Stimulated activated CD8-positive, alpha-beta memory T cell treated with anti-CD3 and anti-CD28 coated beads, Interleukin-4, amount 100 ng/mL, for 48 hours (primary cell): Measurements from ENCODE around the gene PPFIA4.

ENCODE experiments used
- DNase-seq: peaks from one replicate; pipeline ENCODE4 v3.0.0-alpha.2; 2020

PPFIA4 gene

DNA sequence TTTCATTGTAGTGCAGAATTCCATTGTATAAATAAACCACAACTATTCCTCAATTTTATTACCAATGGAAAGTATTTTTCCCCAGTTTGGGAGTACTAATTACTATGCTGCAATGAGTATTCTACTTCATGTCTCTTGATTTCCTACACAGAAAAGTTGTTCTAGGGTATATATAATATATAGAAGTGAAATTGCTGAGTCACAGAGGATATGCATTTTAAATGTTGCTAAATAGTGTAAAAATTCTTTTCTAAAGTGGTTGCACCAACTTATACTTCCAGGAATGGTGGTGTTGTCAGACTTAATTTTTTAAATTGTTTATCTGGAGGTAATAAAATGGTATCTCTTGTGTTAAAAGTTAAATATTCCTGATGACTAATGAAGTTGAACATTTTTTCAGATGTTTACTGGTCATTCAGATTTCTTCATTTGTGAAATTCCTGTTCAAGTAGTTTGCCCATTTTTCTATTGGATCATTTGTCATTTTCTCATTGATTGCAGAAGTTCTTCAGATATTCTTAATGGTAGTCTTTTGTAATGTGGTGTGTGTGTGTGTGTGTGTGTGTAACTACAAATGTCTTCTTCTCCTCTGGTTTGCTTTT lies 78.6 kb downstream of the PPFIA4 start:
- no peak for DNase-seq

DNA sequence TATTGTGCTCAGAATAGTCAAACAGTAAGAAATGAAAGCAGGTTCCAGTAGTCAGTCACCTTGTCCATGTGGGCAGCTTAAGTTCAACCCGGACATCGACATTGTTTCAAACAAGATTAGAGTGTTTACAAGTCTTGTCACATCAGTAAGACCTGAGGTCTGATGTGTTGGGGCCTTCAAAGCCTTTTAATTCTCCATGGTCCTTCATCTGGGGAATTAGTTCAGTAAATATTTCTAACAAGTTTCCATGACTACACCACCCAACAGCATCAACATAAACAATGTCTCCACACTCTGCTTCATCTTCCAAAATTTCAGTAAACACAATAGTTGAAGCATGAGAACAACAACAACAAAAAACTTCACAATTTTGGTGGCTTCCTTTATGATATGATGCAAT lies 86.2 kb downstream of the PPFIA4 start:
- no peak for DNase-seq

DNA sequence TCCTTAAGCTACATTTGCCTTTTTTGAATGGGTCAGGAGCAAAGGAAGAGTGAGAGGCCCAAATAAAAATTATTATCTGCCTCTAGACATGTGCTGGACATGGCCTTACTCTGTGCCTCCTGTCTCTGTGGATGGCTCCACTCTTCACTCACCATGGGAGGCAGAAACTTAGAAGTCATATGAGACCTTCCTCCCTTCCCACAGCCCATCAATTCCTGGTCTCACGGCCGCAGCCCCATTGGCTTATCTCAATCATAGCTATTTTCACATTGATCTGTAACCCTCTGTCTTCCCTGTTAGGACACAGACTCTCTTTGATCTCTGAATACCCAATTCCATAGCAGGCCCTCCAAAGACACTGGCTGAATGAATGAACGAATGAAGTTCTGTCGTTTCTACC lies 87.0 kb downstream of the PPFIA4 start:
- DNase-seq: no peak

DNA sequence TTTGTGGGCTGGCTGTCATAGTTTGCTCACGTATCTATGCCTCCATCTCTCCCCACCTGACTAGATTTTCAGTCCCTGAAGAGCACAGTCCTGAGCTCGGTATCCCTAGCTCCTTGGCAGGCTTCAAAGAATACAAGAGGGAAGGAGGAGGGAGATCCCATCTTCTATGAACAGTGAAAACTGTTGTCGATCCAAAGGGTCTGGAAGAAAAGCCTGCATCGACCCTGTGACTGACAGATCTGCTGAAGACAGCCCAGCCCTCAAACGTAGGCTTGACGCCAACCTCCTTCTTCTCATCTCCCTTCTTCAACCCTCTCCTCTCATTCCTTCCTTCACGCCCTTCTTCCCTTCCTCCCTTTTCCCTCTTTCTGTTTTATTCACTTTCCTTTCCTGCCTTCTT lies 87.9 kb downstream of the PPFIA4 start:
- no peak for DNase-seq

DNA sequence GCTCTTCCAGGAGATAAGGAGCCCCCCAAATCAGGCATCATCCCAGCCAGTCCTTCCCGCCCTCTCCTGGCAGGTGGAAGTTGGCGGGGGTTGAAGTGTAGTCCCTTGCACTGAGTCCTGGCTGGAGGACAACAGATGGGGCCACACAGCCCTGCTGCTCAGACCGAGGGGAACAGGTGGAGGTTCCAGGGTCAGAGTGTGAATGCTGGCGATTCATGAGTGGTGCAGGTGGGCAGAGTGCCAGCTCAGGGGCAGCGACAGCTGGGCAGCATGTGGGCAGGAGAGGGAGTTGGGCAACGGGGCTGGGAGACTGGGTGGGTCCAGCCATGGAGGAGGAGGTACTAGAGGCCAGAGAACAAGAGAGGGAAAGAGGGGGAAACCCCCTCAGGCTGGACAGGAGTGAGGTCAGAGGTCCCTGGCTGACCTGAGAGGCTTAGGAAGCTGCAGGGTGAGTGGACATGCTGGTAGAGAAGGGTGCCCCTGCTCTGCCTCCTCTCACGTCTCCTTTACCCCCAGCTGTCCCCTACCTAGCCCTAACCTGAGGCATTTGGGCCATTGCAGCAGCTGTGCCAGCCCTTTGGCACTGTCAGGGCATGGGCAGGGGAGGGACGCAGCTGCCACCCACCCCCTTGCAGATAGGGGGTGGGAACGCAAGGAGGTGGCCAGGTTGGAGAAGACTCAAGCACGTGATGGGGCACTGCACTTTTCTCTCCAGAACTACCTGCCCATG lies 90.0 kb downstream of the PPFIA4 start:
- no peak for DNase-seq

DNA sequence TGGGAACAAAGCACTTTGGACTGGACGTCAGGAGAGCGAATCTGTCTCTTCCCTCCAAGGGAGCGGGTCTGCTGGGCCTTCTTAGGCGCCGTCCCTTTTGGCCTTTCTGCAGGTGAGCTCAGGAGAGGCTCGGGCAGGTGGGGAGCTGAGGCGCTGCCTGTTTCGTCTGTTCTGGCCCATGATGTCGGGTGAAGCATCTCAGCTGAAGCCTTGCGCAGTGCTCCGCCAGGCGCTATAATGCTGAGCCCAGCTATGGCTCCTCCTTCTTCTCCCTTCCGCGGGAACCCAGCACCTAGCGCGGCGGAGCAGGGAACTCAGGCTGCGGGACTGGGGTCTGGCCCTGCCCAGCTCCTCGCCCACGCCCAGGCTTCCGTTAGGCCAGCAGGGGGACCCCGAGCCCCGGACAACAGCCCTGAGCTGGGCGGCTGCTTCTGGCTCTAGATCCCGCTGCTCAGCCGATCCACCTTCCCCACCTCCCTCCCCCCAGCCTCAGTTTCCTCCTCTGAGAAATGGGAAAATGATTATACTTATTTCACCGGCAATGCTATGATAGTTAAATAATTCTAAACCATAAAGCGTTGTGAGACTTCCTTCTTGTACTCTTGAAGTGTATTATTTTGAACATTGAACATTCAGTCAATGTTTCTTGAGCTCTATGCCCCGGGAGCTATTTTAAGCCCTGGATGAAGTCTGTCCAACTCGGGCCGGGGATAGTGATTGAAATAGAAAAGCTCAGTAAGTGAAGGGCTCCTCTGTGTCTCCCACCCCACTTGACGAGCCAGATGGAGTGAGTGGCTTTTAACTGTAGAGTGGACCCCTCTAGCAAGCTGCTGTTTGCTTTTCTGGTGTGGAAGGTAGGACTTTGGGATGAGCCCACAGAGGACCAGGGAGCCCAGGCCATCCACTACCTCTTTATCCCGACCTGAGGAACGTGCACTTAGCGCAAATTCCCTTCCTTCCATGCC lies 91.6 kb downstream of the PPFIA4 start:
- DNase-seq: peak; percentile 73

DNA sequence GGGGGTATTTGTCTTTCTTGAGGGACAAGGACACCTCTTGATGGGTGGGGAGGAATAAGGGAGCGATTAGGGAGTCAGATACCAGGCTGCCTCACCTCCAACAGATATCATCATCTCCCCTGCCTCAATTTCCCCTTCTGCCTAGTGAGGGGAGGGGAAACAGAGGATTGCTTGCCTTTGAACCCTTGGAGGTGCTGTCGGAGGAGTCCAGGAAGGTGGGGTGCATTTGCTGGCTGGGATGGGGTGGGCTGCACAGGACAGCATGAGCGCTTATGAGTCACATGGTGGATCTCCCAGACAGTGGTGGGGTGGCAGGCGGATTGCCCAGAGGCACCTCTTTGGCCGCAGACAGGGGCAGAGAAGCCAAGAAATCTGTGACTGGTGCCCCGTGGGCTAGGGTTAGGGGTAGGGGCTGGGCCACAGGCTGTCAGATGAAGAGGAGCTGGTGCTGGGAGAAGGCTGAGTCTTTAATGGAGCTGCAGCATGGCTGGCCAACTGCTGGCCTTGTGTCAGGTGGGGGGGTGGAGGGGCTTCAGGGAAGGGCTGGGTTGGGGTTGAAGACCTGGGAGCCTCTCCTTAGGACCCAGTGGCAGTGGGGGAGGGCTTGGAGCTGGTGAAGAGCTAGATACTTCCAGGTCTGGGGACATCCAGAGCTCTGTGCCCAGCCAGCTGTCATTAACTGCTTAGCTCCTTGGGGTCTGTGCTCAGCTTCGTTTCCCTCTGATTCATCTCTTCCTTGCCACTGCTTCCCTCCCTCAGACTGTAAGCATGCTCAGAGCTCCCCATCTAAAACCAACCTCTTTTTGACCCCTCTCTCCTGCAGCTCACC lies 94.2 kb downstream of the PPFIA4 start:
- no peak for DNase-seq

DNA sequence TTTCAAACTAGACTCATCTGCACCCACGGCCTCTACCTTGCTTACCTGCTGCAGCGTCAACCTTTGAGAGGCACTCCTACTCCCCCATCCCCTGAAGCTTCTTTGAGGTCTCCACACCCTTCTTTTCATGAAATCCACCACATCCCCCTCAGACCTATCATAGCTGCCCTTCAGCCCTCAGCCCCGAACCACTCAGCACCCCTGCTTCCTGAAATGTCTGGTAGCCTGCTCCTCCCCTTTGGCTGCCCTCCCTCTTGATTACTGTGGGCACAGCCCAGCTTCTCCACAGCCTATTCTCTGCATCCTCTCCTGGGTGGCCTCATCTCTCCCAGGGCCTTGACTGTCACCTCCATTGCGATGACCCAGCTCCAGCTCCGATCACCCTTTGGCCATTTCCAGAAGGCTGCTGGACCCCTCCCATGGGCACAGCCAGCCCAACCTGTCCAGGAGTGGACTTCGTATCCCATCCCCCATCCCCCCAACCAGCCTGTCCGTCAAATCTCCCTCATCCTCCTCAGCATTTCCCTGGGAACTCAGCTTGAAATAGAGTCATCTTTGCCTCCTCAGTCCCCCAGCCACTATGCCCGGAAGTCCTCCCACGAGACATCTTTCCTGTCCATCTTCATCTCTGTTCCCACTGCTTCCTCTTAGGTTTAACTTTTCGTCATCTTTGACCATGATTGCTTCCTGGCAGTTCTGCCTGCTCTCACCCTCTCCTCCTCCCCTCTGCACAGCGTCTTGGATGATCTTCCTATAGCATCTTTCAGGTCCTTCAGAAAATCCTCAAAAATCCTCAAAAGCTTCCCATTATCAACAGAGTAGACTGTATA lies 95.1 kb downstream of the PPFIA4 start:
- DNase-seq: no peak

DNA sequence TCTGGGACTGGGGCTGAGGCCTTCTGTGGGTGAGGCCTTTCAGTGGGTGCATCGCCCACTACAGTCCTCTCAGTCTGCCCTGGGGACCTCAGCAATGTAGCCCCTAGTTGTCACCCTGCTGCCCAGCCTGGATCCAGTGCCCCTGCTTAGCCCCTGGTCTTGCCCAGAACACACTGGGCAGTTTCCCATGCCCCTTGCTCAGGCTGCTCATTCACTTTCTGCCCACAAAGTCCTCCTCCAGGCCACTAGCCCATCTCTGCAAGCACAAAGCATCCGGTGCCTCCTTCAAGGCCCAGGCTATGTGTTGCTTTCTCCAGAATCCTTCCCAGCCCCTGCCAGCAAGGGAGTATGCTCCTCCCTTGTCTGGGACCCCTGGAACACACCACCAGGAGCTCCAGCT lies 95.9 kb downstream of the PPFIA4 start:
- DNase-seq: no peak

DNA sequence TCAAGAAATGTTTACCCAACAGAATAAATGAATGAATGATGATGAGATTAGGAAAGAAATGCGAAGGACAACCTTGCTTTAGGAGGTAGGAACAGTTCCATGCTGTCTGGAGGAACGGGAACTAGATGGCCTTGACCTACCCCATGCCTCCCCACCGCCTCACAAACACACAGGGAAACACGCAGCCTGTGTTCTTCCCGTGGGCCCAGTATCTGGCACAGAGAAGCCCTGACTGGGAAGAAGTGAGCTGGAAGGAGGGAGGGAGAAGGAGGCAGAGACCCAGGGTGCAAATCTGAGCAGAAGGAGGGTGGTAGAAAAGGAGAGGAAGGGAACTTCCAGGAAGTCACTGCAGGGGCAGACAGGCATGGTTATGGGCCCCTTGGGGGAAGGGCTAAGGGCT lies 97.7 kb downstream of the PPFIA4 start:
- peak; percentile 5 for DNase-seq

DNA sequence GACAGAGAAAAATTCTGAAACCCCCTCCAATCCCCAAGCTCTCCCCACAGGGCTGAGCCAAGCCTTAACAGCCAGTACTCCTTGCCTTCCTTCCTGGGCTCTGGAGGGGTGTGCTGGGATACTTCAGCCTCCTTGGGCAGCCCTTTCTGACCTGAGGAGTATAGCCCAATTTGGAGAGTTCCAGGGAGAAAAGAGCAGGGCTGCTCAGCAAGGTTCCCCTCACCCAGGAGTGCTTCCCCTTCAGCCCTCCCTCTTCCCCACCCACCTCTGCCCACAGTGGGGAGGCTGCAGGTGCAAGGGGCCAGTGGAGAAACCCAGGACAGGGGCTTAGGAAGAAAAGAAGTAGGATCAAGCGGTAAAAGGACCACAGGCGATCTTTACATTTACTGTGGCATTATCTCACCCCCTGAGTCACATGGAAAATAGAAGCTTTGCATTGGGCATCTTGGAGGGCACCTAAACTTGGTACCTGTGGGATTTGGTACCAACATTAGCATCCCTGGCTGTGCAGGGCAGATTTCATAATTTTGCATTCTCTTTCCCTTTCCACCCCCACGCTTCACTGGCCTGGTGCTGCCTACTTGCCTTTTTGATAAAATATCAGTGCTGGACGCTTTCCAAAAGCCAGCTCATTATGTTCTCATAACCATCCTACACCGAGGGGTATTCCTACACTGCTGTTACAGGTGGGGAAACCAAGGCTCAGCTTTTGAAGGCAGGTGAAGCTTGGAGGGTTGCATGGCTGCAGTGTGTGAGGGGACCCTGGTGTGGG lies 98.4 kb downstream of the PPFIA4 start:
- no peak for DNase-seq

DNA sequence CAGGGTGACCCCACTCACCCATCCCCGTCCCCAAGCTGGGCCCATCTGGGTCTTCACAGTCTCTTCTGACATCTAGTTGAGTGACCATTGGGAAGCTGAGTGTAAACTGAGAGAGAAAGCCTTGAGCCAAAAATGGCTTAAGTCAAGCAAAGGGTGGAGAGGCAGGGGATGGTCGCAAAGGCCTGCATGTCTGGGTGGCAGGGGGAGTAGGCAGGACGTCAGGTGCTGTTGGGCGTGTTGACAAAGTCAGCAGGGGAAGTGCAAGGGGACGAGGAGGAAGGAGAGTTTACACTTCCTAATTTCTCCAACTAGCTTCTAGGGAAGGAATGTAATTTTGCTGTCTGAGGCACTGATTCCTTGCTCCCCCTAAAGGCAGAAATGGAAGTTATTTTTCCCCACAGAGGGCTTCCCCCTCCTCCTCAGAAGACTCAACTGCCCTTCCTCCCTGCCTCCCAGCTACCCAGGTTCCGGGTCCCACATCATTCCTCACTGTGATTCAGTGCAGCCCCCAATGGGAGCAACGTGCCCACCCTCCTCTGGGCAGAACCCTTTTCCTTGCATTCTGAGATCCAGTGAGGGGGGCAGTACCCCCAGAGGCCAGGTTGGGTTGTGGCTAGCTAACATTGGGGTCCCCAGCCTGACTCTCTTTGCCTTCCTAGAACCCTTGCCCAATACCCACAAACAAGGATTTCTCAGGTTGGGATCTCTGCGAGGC lies 100.0 kb downstream of the PPFIA4 start:
- DNase-seq: peak; percentile 14

DNA sequence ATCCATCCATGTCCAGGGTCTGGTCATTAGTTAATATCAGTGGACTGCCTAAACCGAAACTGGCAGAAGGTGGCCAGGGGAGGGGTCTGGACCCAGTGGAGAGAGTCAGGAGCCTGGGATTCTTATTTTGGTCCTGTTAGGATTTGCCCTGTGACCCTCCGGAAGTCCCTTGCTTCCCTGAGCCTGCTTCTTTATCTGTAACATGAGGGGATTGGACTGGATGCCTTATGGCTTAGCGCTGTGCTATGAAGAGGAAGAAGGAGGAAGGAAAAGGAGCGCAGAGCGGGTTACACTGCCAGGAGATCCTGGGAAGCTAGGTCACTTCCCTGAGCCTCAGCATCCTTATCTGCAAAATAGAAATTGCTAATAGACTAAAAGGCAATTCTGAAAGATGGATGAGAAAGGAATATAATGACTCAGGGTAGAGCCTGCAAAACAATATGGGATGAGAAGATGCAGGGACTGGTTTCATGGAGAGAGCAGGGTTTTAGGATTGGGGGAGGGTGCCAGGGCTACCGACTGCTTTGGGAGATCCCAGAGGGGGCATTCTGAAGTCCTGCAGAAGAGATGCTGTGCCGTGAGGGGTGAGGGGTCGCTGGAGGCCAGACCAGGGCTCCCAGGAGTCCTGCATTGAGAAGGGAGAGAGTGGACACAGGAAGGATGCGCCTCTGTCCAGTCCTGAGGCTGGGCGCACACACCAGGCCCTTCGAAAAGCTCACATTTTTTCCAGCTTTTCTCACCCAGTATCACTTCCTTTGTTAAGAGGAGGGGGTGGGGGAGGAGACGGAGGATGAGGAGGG lies 100.8 kb downstream of the PPFIA4 start:
- peak; percentile 9 for DNase-seq

DNA sequence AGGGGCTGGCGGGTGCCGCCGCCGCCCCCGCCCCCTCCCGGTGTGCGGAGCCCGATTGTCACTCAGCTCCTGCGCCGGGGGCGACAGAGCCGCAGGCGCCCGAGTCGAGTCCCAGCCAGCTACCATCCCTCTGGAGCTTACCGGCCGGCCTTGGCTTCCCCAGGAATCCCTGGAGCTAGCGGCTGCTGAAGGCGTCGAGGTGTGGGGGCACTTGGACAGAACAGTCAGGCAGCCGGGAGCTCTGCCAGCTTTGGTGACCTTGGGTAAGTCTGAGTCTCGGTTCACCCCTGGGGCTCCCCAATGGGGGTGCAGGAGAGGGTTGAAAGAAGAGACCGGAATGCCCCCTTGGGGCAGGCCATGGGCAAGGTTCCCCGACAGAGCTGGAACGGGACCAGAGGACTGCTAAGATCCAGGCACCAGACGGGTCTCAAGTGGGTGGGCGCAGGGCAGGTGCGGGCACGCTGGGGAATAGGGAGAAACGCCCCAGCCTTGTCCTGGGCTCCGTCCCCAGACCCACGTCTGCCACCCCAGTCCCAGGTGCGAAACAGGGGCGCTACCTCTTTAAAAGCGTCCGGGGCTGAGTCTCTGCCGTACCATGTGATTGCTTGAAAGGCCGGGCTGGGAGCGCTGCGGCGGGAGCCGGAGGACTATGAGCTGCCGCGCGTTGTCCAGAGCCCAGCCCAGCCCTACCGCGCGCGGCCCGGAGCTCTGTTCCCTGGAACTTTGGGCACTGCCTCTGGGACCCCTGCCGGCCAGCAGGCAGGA lies 101.6 kb downstream of the PPFIA4 start, which contains the start of gene ADORA1:
Gene ADORA1 (plus strand): TSS at position 61 of the 765 bp plus-strand sequence. CDS start 1,116 bp downstream, outside the sequence.
- DNase-seq: peak; percentile 24

DNA sequence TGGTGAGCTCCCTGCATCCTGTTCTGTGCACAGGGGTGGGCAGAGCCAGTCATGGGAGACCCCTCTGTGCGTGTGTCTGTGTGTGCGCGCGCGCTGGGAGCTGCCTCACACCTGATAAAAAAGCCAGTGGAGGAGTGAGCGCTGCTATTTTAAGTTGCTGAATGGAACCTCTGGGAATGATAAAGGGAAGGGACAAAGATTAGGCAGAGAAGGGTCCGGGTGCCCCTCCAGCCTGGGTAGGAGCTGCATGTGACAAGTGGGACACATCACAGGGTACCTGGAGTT lies 102.1 kb downstream of the PPFIA4 start:
- DNase-seq: no peak
